SK-N-SH (cell line): Measurements from ENCODE around the gene OR10G8. TPM values are rescaled to one million over a fixed set of nuclear protein-coding genes. Genes with fewer than 3 reads are reported as not detected.

Source experiments
- CTCF ChIA-PET: fragments of 300-600, 350-600 bp; formaldehyde crosslinking; extraction: SDS; loops from one replicate; lab custom pipeline; 2021; lab: Yijun Ruan, JAX
- POLR2A ChIA-PET: fragments of 350-600 bp; sonication (Branson Sonifier 250); formaldehyde crosslinking; extraction: SDS; loops from one replicate; lab custom pipeline; 2020; ENCODE audit warnings: antibody characterized with exemption, inconsistent platforms; lab: Yijun Ruan, JAX
- DNase-seq: peaks from one replicate; pipeline ENCODE4 v3.0.0; 2012
- H2AFZ ChIP-seq: fragments of 200-600 bp; sonication (generic); 2 replicates; pipeline ENCODE4 v1.8.1; 2016; ENCODE audit warnings: antibody characterized with exemption, mild to moderate bottlenecking, low read depth
- H3F3A ChIP-seq: fragments of 200-600 bp; sonication (generic); replicated peaks from 2 replicates; pipeline ENCODE3; 2016; ENCODE audit warnings: antibody characterized with exemption, mild to moderate bottlenecking; ENCODE audit not compliant: insufficient read depth
- H3K27ac ChIP-seq, 2 experiments: fragments of 200-500 bp in 1 of 2; fragments of 200-600 bp in 1 of 2; sonication (Bioruptor generic) in 1 of 2; sonication (generic), shearing (Covaris generic) in 1 of 2; 2 replicates each; pipeline versions ENCODE4 v1.5.1 to v1.6.1; 2014 to 2016; ENCODE audit warnings: low read depth in 2 of 2, inconsistent platforms in 1 of 2, low read length in 1 of 2, mild to moderate bottlenecking in 1 of 2, mixed read lengths in 1 of 2
- H3K27me3 ChIP-seq: fragments of 200-600 bp; sonication (generic), shearing (Covaris generic); 2 replicates; pipeline ENCODE4 v1.6.1; 2016; ENCODE audit warnings: mixed run types; ENCODE audit not compliant: insufficient read depth
- H3K36me3 ChIP-seq, 2 experiments: fragments of 200-500 bp in 1 of 2; fragments of 200-600 bp in 1 of 2; sonication (Bioruptor generic) in 1 of 2; sonication (generic) in 1 of 2; replicated peaks in 1 of 2; 2 replicates each; pipeline versions ENCODE3 to v1.5.1; 2014 to 2016; ENCODE audit warnings: low read length in 1 of 2, mild to moderate bottlenecking in 1 of 2; ENCODE audit not compliant: insufficient read depth in 2 of 2, control insufficient read depth in 1 of 2
- H3K4me1 ChIP-seq, 2 experiments: fragments of 200-500 bp in 1 of 2; fragments of 200-600 bp in 1 of 2; sonication (Bioruptor generic) in 1 of 2; sonication (generic), shearing (Covaris generic) in 1 of 2; 2 replicates each; pipeline versions ENCODE4 v1.5.1 to v1.6.1; 2014 to 2016; ENCODE audit warnings: low read depth in 1 of 2, low read length in 1 of 2, mixed run types in 1 of 2; ENCODE audit not compliant: insufficient read depth in 2 of 2, control insufficient read depth in 1 of 2
- H3K4me2 ChIP-seq: fragments of 200-600 bp; sonication (generic), shearing (Covaris generic); 2 replicates; pipeline ENCODE4 v1.6.1; 2017; ENCODE audit warnings: mixed run types
- H3K4me3 ChIP-seq, 2 experiments: fragments of 200-500 bp in 1 of 2; fragments of 200-600 bp in 1 of 2; sonication (Bioruptor generic) in 1 of 2; sonication (generic), shearing (Covaris generic) in 1 of 2; 2 replicates each; pipeline versions ENCODE4 v1.5.1 to v1.8.1; 2014 to 2016; ENCODE audit warnings: low read depth in 2 of 2, inconsistent platforms in 1 of 2, low read length in 1 of 2, mild to moderate bottlenecking in 1 of 2, mixed read lengths in 1 of 2, moderate library complexity in 1 of 2
- H3K79me2 ChIP-seq: fragments of 200-600 bp; sonication (generic); 2 replicates; pipeline ENCODE4 v1.8.1; 2017; ENCODE audit warnings: mild to moderate bottlenecking; ENCODE audit not compliant: insufficient read depth
- H3K9ac ChIP-seq: fragments of 200-600 bp; sonication (generic); 2 replicates; pipeline ENCODE4 v1.6.1; 2017; ENCODE audit warnings: mixed run types
- H3K9me2 ChIP-seq: fragments of 200-600 bp; sonication (generic); 2 replicates; pipeline ENCODE4 v1.6.1; 2017; ENCODE audit warnings: mixed run types
- H3K9me3 ChIP-seq: fragments of 200-600 bp; sonication (generic); 2 replicates; pipeline ENCODE4 v1.6.1; 2017; ENCODE audit warnings: mixed run types, mild to moderate bottlenecking, moderate library complexity
- H4K20me1 ChIP-seq: fragments of 200-600 bp; sonication (generic); 2 replicates; pipeline ENCODE4 v1.6.1; 2017; ENCODE audit warnings: mild to moderate bottlenecking, mixed run types; ENCODE audit not compliant: insufficient read depth
- EP300 ChIP-seq, 2 experiments: IDR thresholded peaks; 2 replicates each; pipeline versions ENCODE4 v1.4.0 to v1.6.1; 2012; ENCODE audit warnings: borderline replicate concordance in 1 of 2, low read depth in 1 of 2, low read length in 1 of 2
- EZH2phosphoT487 ChIP-seq: fragments of 200-600 bp; sonication (generic); IDR thresholded peaks from 2 replicates; pipeline ENCODE4 v1.6.1; 2017; ENCODE audit warnings: low read depth, mixed run types, mild to moderate bottlenecking, antibody characterized with exemption, moderate library complexity, borderline replicate concordance
- FOSL2 ChIP-seq: IDR thresholded peaks from 2 replicates; pipeline ENCODE4 v1.4.0; 2012; ENCODE audit warnings: low read depth, mild to moderate bottlenecking, moderate library complexity, borderline replicate concordance
- FOXJ3 ChIP-seq: sonication (generic); formaldehyde crosslinking; IDR thresholded peaks from 2 replicates; pipeline ENCODE4 v1.5.1; 2020; ENCODE audit warnings: mild to moderate bottlenecking, missing genetic modification reagents
- FOXM1 ChIP-seq: IDR thresholded peaks from 2 replicates; pipeline ENCODE4 v1.4.0; 2012; ENCODE audit warnings: low read depth, mild to moderate bottlenecking
- GABPA ChIP-seq: IDR thresholded peaks from 2 replicates; pipeline ENCODE4 v1.4.0; 2012; ENCODE audit warnings: low read depth, mild to moderate bottlenecking
- MEF2A ChIP-seq: IDR thresholded peaks from 2 replicates; pipeline ENCODE4 v1.4.0; 2012; ENCODE audit warnings: low read depth, borderline replicate concordance
- MXI1 ChIP-seq: IDR thresholded peaks from 2 replicates; pipeline ENCODE4 v1.6.1; 2012; ENCODE audit warnings: mild to moderate bottlenecking, low read depth, low read length, improper control_type of control experiment
- NFIC ChIP-seq: IDR thresholded peaks from 2 replicates; pipeline ENCODE4 v1.4.0; 2012; ENCODE audit warnings: borderline replicate concordance
- NRF1 ChIP-seq: IDR thresholded peaks from 2 replicates; pipeline ENCODE4 v1.6.1; 2012; ENCODE audit warnings: low read depth, mild to moderate bottlenecking, low read length
- POLR2AphosphoS5 ChIP-seq: IDR thresholded peaks from 2 replicates; pipeline ENCODE4 v1.6.1; 2012; ENCODE audit warnings: low read depth, low read length
- RAD21 ChIP-seq: IDR thresholded peaks from 2 replicates; pipeline ENCODE4 v1.6.1; 2012; ENCODE audit warnings: mild to moderate bottlenecking, low read length
- RCOR1 ChIP-seq: fragments of 150-350 bp; IDR thresholded peaks from 2 replicates; pipeline ENCODE4 v1.6.1; 2017; ENCODE audit warnings: antibody characterized with exemption, low read length
- RFX5 ChIP-seq: IDR thresholded peaks from 2 replicates; pipeline ENCODE4 v1.6.1; 2012; ENCODE audit warnings: mild to moderate bottlenecking, improper control_type of control experiment, low read length
- RXRA ChIP-seq: IDR thresholded peaks from 2 replicates; pipeline ENCODE4 v1.4.0; 2012; ENCODE audit warnings: low read depth, mild to moderate bottlenecking, borderline replicate concordance
- SIN3A ChIP-seq: IDR thresholded peaks from 2 replicates; pipeline ENCODE4 v1.6.1; 2012; ENCODE audit warnings: low read depth, mild to moderate bottlenecking, low read length, moderate library complexity, borderline replicate concordance
- SMC3 ChIP-seq: IDR thresholded peaks from 2 replicates; pipeline ENCODE4 v1.6.1; 2012; ENCODE audit warnings: low read depth, low read length, improper control_type of control experiment
- TEAD4 ChIP-seq: IDR thresholded peaks from 2 replicates; pipeline ENCODE4 v1.4.0; 2012; ENCODE audit warnings: mild to moderate bottlenecking, borderline replicate concordance; ENCODE audit not compliant: insufficient read depth
- YY1 ChIP-seq: IDR thresholded peaks from 2 replicates; pipeline ENCODE4 v1.4.0; 2012; ENCODE audit warnings: low read depth, mild to moderate bottlenecking
- WGBS: methylation state at CpG from one replicate; pipeline ENCODE4 v1.1.6; 2017; ENCODE audit warnings: low lambda C conversion rate; 5-methylcytosine and 5-hydroxymethylcytosine counted together
- polyA plus RNA-seq, 3 experiments: library from polyadenylated mRNA; depleted of rRNA; stranded (reverse); fragments of >200 nt; gene quantifications; 2 replicates each; pipeline ENCODE4 v1.2.3, GENCODE V29; 2012
- TF ChIP-seq, protein P1 (sequence below): fragments of 200-600 bp; sonication (generic); IDR thresholded peaks from 2 replicates; pipeline ENCODE4 v1.6.1; 2017; ENCODE audit warnings: antibody characterized with exemption, mild to moderate bottlenecking, moderate library complexity
- TF ChIP-seq, protein P2 (sequence below): IDR thresholded peaks from 2 replicates; pipeline ENCODE4 v1.4.0; 2012; ENCODE audit warnings: low read depth
- TF ChIP-seq, protein P3 (sequence below): IDR thresholded peaks from 2 replicates; pipeline ENCODE4 v1.4.0; 2012; ENCODE audit warnings: low read depth, borderline replicate concordance
- TF ChIP-seq, protein P4 (sequence below): fragments of 150-350 bp; IDR thresholded peaks from 2 replicates; pipeline ENCODE4 v1.6.1; 2016; ENCODE audit warnings: mild to moderate bottlenecking, low read depth, low read length
- TF ChIP-seq, protein P5 (sequence below): IDR thresholded peaks from 2 replicates; pipeline ENCODE4 v1.4.0; 2012; ENCODE audit warnings: low read depth, borderline replicate concordance

OR10G8 gene
- polyA plus RNA-seq, 1 of the 3 experiments (the other 2 are of a cell fraction) = not detected

DNA sequence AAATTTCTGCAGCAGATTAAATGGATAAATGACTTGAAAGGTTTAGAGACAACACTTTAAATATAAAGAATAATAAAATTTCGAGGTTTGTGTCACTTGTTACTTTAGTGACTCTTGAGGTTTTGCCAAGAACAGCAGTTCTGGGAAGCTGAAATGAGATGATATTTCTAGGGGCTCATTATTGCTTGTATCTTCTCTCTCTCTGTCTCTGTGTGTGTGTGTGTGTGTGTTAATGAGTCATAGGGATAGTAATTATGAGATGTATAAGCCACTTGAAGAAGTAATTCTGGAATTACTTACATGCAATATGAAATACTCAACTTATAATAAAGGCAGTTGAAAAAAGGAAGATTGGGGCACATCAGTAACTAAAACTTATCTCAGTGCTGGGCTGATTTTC lies 24.1 kb downstream of the OR10G8 start:
- WGBS = 0% methylated on average over 1 of the region's 1 CpG
- Histone ChIP-seq H3K27me3 (peaks cover 18% of the 10 kb centered on the region), H3F3A (no peaks in the 10 kb centered on the region), H3K27ac (no peak overlapping the region), H2AFZ (no peak overlapping the region), H3K36me3 (no peaks in the 10 kb centered on the region), H3K4me1 (no peaks in the 10 kb centered on the region), H3K4me3 (no peak overlapping the region), H3K79me2 (no peaks in the 10 kb centered on the region), H3K4me2 (no peak overlapping the region), H3K9me2 (no peaks in the 10 kb centered on the region; the same call in 1 of the 2 replicates), H4K20me1 (no peaks in the 10 kb centered on the region), H3K9me3 (no peaks in the 10 kb centered on the region), H3K9ac (no peak overlapping the region)
- CTCF ChIA-PET = interaction anchor here (1.8 kb wide), 1 partner anchor 144 kb away, joined by 5 read pairs; no protein-coding TSS in a partner anchor
- DNase-seq = no peak
- no peak for TF ChIP-seq GABPA
- TF ChIP-seq, protein P1, sequence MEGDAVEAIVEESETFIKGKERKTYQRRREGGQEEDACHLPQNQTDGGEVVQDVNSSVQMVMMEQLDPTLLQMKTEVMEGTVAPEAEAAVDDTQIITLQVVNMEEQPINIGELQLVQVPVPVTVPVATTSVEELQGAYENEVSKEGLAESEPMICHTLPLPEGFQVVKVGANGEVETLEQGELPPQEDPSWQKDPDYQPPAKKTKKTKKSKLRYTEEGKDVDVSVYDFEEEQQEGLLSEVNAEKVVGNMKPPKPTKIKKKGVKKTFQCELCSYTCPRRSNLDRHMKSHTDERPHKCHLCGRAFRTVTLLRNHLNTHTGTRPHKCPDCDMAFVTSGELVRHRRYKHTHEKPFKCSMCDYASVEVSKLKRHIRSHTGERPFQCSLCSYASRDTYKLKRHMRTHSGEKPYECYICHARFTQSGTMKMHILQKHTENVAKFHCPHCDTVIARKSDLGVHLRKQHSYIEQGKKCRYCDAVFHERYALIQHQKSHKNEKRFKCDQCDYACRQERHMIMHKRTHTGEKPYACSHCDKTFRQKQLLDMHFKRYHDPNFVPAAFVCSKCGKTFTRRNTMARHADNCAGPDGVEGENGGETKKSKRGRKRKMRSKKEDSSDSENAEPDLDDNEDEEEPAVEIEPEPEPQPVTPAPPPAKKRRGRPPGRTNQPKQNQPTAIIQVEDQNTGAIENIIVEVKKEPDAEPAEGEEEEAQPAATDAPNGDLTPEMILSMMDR = no peak
- TF ChIP-seq POLR2AphosphoS5 = no peak
- TF ChIP-seq RFX5 = no peak
- no peak for TF ChIP-seq RCOR1
- TF ChIP-seq SIN3A = no peak
- TF ChIP-seq, protein P2, sequence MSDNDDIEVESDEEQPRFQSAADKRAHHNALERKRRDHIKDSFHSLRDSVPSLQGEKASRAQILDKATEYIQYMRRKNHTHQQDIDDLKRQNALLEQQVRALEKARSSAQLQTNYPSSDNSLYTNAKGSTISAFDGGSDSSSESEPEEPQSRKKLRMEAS = no peak
- TF ChIP-seq RXRA = no peak
- TF ChIP-seq NFIC = no peak
- POLR2A ChIA-PET = no interaction called here

DNA sequence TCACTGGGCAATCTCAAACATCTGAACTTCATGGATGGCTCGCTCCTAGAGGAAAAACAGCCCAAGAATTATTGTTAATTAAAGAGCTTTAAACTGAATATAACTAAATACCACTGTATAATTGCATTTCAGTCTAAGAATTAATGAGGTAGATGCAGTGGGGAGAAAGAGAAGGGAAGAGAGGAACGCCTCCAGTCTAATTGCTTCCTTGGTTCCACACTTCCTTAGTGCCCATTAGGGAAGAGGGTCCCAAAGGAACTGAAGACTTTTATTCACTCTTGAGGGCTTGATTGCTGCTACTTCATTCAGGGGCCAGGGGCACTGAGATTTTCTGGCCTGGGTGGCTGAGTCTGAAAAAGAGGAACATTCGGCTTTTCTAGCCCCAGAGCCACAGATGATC lies 26.4 kb downstream of the OR10G8 start:
- ChIA-PET POLR2A (no interaction called here), CTCF (no interaction called here)
- Histone ChIP-seq H3K9me3 (no peaks in the 10 kb centered on the region), H3K27ac (no peak overlapping the region), H3F3A (no peaks in the 10 kb centered on the region), H3K4me2 (no peak overlapping the region), H3K36me3 (no peaks in the 10 kb centered on the region), H3K9me2 (no peaks in the 10 kb centered on the region), H3K4me3 (no peak overlapping the region), H3K79me2 (no peaks in the 10 kb centered on the region), H2AFZ (no peak overlapping the region), H3K9ac (no peak overlapping the region), H3K4me1 (no peaks in the 10 kb centered on the region), H3K27me3 (peaks cover 18% of the 10 kb centered on the region), H4K20me1 (no peaks in the 10 kb centered on the region)
- no peak for DNase-seq
- WGBS = 7% methylated on average over 3 of the region's 3 CpGs
- no peak for TF ChIP-seq SMC3
- no peak for TF ChIP-seq EZH2phosphoT487
- TF ChIP-seq NRF1 = no peak
- TF ChIP-seq RFX5 = no peak
- no peak for TF ChIP-seq MXI1
- TF ChIP-seq, protein P3, sequence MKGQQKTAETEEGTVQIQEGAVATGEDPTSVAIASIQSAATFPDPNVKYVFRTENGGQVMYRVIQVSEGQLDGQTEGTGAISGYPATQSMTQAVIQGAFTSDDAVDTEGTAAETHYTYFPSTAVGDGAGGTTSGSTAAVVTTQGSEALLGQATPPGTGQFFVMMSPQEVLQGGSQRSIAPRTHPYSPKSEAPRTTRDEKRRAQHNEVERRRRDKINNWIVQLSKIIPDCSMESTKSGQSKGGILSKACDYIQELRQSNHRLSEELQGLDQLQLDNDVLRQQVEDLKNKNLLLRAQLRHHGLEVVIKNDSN = no peak
- TF ChIP-seq, protein P4, sequence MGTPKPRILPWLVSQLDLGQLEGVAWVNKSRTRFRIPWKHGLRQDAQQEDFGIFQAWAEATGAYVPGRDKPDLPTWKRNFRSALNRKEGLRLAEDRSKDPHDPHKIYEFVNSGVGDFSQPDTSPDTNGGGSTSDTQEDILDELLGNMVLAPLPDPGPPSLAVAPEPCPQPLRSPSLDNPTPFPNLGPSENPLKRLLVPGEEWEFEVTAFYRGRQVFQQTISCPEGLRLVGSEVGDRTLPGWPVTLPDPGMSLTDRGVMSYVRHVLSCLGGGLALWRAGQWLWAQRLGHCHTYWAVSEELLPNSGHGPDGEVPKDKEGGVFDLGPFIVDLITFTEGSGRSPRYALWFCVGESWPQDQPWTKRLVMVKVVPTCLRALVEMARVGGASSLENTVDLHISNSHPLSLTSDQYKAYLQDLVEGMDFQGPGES = no peak
- no peak for TF ChIP-seq RXRA
- TF ChIP-seq FOXM1 = no peak
- TF ChIP-seq YY1 = no peak
- TF ChIP-seq, protein P5, sequence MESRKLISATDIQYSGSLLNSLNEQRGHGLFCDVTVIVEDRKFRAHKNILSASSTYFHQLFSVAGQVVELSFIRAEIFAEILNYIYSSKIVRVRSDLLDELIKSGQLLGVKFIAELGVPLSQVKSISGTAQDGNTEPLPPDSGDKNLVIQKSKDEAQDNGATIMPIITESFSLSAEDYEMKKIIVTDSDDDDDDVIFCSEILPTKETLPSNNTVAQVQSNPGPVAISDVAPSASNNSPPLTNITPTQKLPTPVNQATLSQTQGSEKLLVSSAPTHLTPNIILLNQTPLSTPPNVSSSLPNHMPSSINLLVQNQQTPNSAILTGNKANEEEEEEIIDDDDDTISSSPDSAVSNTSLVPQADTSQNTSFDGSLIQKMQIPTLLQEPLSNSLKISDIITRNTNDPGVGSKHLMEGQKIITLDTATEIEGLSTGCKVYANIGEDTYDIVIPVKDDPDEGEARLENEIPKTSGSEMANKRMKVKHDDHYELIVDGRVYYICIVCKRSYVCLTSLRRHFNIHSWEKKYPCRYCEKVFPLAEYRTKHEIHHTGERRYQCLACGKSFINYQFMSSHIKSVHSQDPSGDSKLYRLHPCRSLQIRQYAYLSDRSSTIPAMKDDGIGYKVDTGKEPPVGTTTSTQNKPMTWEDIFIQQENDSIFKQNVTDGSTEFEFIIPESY = no peak
- TF ChIP-seq MEF2A = no peak
- TF ChIP-seq TEAD4 = no peak
- no peak for TF ChIP-seq FOSL2
- TF ChIP-seq FOXJ3 (CRISPR knock-in tag) = no peak
- no peak for TF ChIP-seq SIN3A
- no peak for TF ChIP-seq EP300 (IDR thresholded peaks at IDR 0.05; ENCODE audit: borderline replicate concordance in 1 of 2, low read depth in 1 of 2, low read length in 1 of 2)
- TF ChIP-seq RAD21 = no peak
